HUES48 (cell line): ENCODE measurements around the gene NPNT.

Source experiments
- H3K27ac ChIP-seq: one replicate; pipeline ENCODE4 v1.7.0; 2013; ENCODE audit warnings: low read depth, low read length, inconsistent platforms
- H3K27me3 ChIP-seq: 2 replicates; pipeline ENCODE4 v1.6.1; 2013; ENCODE audit warnings: mild to moderate bottlenecking, low read length; ENCODE audit not compliant: control insufficient read depth, insufficient read depth
- H3K36me3 ChIP-seq: 2 replicates; pipeline ENCODE4 v1.6.1; 2013; ENCODE audit warnings: low read length; ENCODE audit not compliant: control insufficient read depth, insufficient read depth
- H3K4me1 ChIP-seq: 2 replicates; pipeline ENCODE4 v1.6.1; 2013; ENCODE audit warnings: mild to moderate bottlenecking, low read length; ENCODE audit not compliant: control insufficient read depth, insufficient read depth
- H3K4me3 ChIP-seq: 2 replicates; pipeline ENCODE4 v1.5.1; 2013; ENCODE audit warnings: mild to moderate bottlenecking, low read depth, low read length
- H3K9ac ChIP-seq: 2 replicates; pipeline ENCODE4 v1.6.1; 2013; ENCODE audit warnings: mild to moderate bottlenecking, low read depth, low read length, moderate library complexity
- H3K9me3 ChIP-seq: 2 replicates; pipeline ENCODE4 v1.6.1; 2013; ENCODE audit warnings: low read length; ENCODE audit not compliant: control insufficient read depth, insufficient read depth

Gene NPNT

GRCh38 chr4:105921301-105921700 lies 26.0 kb downstream of the NPNT start:
- Histone ChIP-seq H3K9me3 (no peaks in the 10 kb centered on the region), H3K36me3 (no peaks in the 10 kb centered on the region), H3K9ac (no peak overlapping the region), H3K4me1 (peaks cover 8% of the 10 kb centered on the region; the same call in 1 of the 2 replicates), H3K27me3 (no peaks in the 10 kb centered on the region), H3K27ac (no peak overlapping the region), H3K4me3 (no peak overlapping the region)

GRCh38 chr4:105923497-105924238 lies 28.4 kb downstream of the NPNT start:
- H3K9me3 ChIP-seq: no peaks in the 10 kb centered on the region
- no peak overlapping the region for H3K27ac ChIP-seq
- no peaks in the 10 kb centered on the region for H3K27me3 ChIP-seq
- H3K36me3 ChIP-seq: no peaks in the 10 kb centered on the region
- H3K9ac ChIP-seq: no peak overlapping the region
- H3K4me1 ChIP-seq: peaks cover 8% of the 10 kb centered on the region; the same call in 1 of the 2 replicates
- H3K4me3 ChIP-seq: no peak overlapping the region

GRCh38 chr4:105924341-105924740 lies 29.1 kb downstream of the NPNT start:
- Histone ChIP-seq H3K27ac (no peak overlapping the region), H3K4me1 (peaks cover 8% of the 10 kb centered on the region; the same call in 1 of the 2 replicates), H3K36me3 (no peaks in the 10 kb centered on the region), H3K27me3 (no peaks in the 10 kb centered on the region), H3K9ac (no peak overlapping the region), H3K9me3 (no peaks in the 10 kb centered on the region), H3K4me3 (no peak overlapping the region)

GRCh38 chr4:105930698-105931097 lies 35.4 kb downstream of the NPNT start:
- H3K4me3 ChIP-seq: no peak overlapping the region
- H3K27ac ChIP-seq: no peak overlapping the region
- H3K36me3 ChIP-seq: no peaks in the 10 kb centered on the region
- no peaks in the 10 kb centered on the region for H3K4me1 ChIP-seq
- no peaks in the 10 kb centered on the region for H3K27me3 ChIP-seq
- H3K9ac ChIP-seq: no peak overlapping the region
- no peaks in the 10 kb centered on the region for H3K9me3 ChIP-seq

- Histone ChIP-seq H3K4me3 (no peak overlapping the region), H3K4me1 (peaks cover 3% of the 10 kb centered on the region; the same call in 1 of the 2 replicates), H3K9ac (no peak overlapping the region), H3K27ac (no peak overlapping the region), H3K27me3 (no peaks in the 10 kb centered on the region), H3K9me3 (no peaks in the 10 kb centered on the region), H3K36me3 (no peaks in the 10 kb centered on the region)
Observed at GRCh38 chr4:105933083-105933482, 37.8 kb downstream of the NPNT start.

GRCh38 chr4:105934386-105934785 lies 39.1 kb downstream of the NPNT start:
- Histone ChIP-seq H3K9ac (no peak overlapping the region), H3K27ac (no peak overlapping the region), H3K4me3 (no peak overlapping the region), H3K9me3 (no peaks in the 10 kb centered on the region), H3K27me3 (no peaks in the 10 kb centered on the region), H3K4me1 (peaks cover 3% of the 10 kb centered on the region; the same call in 1 of the 2 replicates), H3K36me3 (no peaks in the 10 kb centered on the region)

GRCh38 chr4:105936901-105937300 lies 41.6 kb downstream of the NPNT start:
- Histone ChIP-seq H3K27ac (no peak overlapping the region), H3K9me3 (no peaks in the 10 kb centered on the region), H3K4me3 (no peak overlapping the region), H3K4me1 (peaks cover 3% of the 10 kb centered on the region; the same call in 1 of the 2 replicates), H3K27me3 (no peaks in the 10 kb centered on the region), H3K36me3 (no peaks in the 10 kb centered on the region), H3K9ac (no peak overlapping the region)

GRCh38 chr4:105937759-105938158 lies 42.5 kb downstream of the NPNT start:
- Histone ChIP-seq H3K27me3 (no peaks in the 10 kb centered on the region), H3K4me1 (peaks cover 3% of the 10 kb centered on the region; the same call in 1 of the 2 replicates), H3K36me3 (no peaks in the 10 kb centered on the region), H3K27ac (no peak overlapping the region), H3K4me3 (no peak overlapping the region), H3K9ac (no peak overlapping the region), H3K9me3 (no peaks in the 10 kb centered on the region)

DNA sequence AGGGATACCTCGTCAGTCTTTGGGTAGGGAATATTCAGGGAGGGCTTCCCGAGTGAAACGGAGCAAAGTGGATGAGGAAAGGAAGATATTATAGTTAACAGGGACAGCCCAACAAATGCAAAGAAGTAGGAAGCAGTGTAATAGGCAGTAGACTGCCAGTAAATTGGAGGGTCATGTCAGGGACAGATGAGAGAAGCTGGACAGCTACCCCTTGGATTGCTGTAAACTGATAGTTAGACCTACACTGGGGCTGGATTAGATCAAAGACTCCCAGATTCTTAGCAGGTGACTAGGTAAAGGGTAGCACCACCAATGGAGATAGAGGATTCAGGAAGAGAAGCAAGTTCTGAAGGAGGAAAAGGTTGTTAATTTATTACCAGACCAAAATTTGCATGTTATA lies 48.0 kb downstream of the NPNT start:
- H3K4me3 ChIP-seq: no peak overlapping the region
- H3K9ac ChIP-seq: no peak overlapping the region
- no peaks in the 10 kb centered on the region for H3K27me3 ChIP-seq
- H3K9me3 ChIP-seq: no peaks in the 10 kb centered on the region
- no peaks in the 10 kb centered on the region for H3K36me3 ChIP-seq
- H3K4me1 ChIP-seq: no peaks in the 10 kb centered on the region
- no peak overlapping the region for H3K27ac ChIP-seq

DNA sequence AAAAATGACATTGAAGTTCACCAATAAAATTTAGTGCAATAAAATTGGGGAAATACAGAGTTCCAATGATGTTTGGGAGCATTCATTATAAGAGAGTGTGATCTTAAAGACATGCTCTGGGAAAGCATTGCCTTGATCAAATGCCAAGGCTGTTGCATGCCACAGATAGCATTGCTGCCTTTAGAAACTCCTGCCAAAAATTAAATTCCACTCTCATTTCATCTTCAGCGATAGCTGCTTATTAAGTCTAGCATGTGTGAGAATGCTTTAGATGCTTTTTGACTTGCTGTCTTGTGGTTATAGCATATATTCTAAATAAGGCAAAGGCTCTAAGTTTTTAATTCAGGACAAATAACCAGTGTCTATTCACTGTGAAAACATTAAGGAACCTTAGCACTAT lies 49.3 kb downstream of the NPNT start:
- Histone ChIP-seq H3K36me3 (no peaks in the 10 kb centered on the region), H3K9me3 (no peaks in the 10 kb centered on the region), H3K4me1 (no peaks in the 10 kb centered on the region), H3K4me3 (no peak overlapping the region), H3K9ac (no peak overlapping the region), H3K27me3 (no peaks in the 10 kb centered on the region), H3K27ac (no peak overlapping the region)

- no peaks in the 10 kb centered on the region for H3K9me3 ChIP-seq
- H3K27me3 ChIP-seq: no peaks in the 10 kb centered on the region
- H3K4me1 ChIP-seq: no peaks in the 10 kb centered on the region
- no peak overlapping the region for H3K9ac ChIP-seq
- no peak overlapping the region for H3K4me3 ChIP-seq
- H3K27ac ChIP-seq: no peak overlapping the region
- no peaks in the 10 kb centered on the region for H3K36me3 ChIP-seq
Observed at GRCh38 chr4:105946771-105947170, 51.5 kb downstream of the NPNT start.
